ENCODE data around the gene FAM20C. TPM values are rescaled to one million over a fixed set of nuclear protein-coding genes. Genes with fewer than 3 reads are reported as not detected.

Gene FAM20C
- total RNA-seq, 2 experiments from 2014 or later = 1.3 to 1.7 TPM

GRCh38 chr7:165661-166337 is 26.6 kb upstream of the FAM20C start:
- no peak for ATAC-seq (ENCODE audit: poor library complexity)
- Mint-ChIP-seq H3K36me3 (ENCODE audit: low read depth) (no peaks in the 10 kb centered on the region), H3K4me3 (no peak overlapping the region), H3K9me3 (no peaks in the 10 kb centered on the region), H3K27me3 (peaks cover 10% of the 10 kb centered on the region), H3K4me1 (ENCODE audit: low read depth) (no peaks in the 10 kb centered on the region), H3K27ac (no peak overlapping the region)
- no peak for DNase-seq
- POLR2A ChIA-PET = no interaction called here
- Histone ChIP-seq H3K36me3 (ENCODE audit: insufficient read depth, low read length) (no peaks in the 10 kb centered on the region), H3K27ac (ENCODE audit: low read depth in 1 of 2, low read length in 2 of 2) (no peak overlapping the region), H3K4me1 (ENCODE audit: insufficient read depth, low read length) (no peaks in the 10 kb centered on the region), H3K4me3 (ENCODE audit: low read length) (no peak overlapping the region), H3K9me3 (ENCODE audit: control insufficient read depth in 1 of 2, insufficient read depth in 1 of 2, low read length in 2 of 2) (no peaks in the 10 kb centered on the region), H3K27me3 (ENCODE audit: control insufficient read depth in 1 of 2, insufficient read depth in 2 of 2, low read length in 2 of 2) (peaks cover 4 to 7% of the 10 kb centered on the region in 2 experiments)
- no peak for TF ChIP-seq CTCF (IDR thresholded peaks at IDR 0.05)
- intact Hi-C loops (cut with DNase I, micrococcal nuclease) = no loop called here
- CTCF ChIA-PET = no interaction called here

- Histone ChIP-seq H3K27ac (ENCODE audit: low read depth in 1 of 2, low read length in 2 of 2) (no peak overlapping the region), H3K4me1 (ENCODE audit: insufficient read depth, low read length) (no peaks in the 10 kb centered on the region), H3K36me3 (ENCODE audit: insufficient read depth, low read length) (no peaks in the 10 kb centered on the region), H3K4me3 (ENCODE audit: low read length) (no peak overlapping the region), H3K27me3 (ENCODE audit: control insufficient read depth in 1 of 2, insufficient read depth in 2 of 2, low read length in 2 of 2) (peaks cover 4 to 7% of the 10 kb centered on the region in 2 experiments), H3K9me3 (ENCODE audit: control insufficient read depth in 1 of 2, insufficient read depth in 1 of 2, low read length in 2 of 2) (peaks cover 0 to 1% of the 10 kb centered on the region in 2 experiments)
- POLR2A ChIA-PET = no interaction called here
- CTCF ChIA-PET = no interaction called here
- DNase-seq (no peak), ATAC-seq (ENCODE audit: poor library complexity) (no peak)
- H3K9me3 Mint-ChIP-seq = no peaks in the 10 kb centered on the region
- H3K27me3 Mint-ChIP-seq = peaks cover 10% of the 10 kb centered on the region
- H3K4me3 Mint-ChIP-seq = no peak overlapping the region
- no peaks in the 10 kb centered on the region for H3K36me3 Mint-ChIP-seq (ENCODE audit: low read depth)
- H3K4me1 Mint-ChIP-seq (ENCODE audit: low read depth) = no peaks in the 10 kb centered on the region
- H3K27ac Mint-ChIP-seq = no peak overlapping the region
- intact Hi-C loops (cut with DNase I, micrococcal nuclease) = no loop called here
- no peak for TF ChIP-seq CTCF (IDR thresholded peaks at IDR 0.05)
These were observed 25.9 kb upstream of the FAM20C start for GRCh38 chr7:166338-167060.

- H3K36me3 ChIP-seq (ENCODE audit: insufficient read depth, low read length) = no peaks in the 10 kb centered on the region
- Mint-ChIP-seq H3K36me3 (ENCODE audit: low read depth) (no peaks in the 10 kb centered on the region), H3K27ac (no peak overlapping the region), H3K4me3 (no peak overlapping the region), H3K27me3 (peaks cover 14% of the 10 kb centered on the region), H3K4me1 (ENCODE audit: low read depth) (no peaks in the 10 kb centered on the region), H3K9me3 (no peaks in the 10 kb centered on the region)
- intact Hi-C loops (cut with DNase I, micrococcal nuclease) = no loop called here
- peaks cover 0 to 3% of the 10 kb centered on the region in 2 experiments for H3K9me3 ChIP-seq (ENCODE audit: control insufficient read depth in 1 of 2, insufficient read depth in 1 of 2, low read length in 2 of 2)
- ATAC-seq (ENCODE audit: poor library complexity) (no peak), DNase-seq (peak in 1 of 14 experiments; percentile 38)
- no peak for TF ChIP-seq CTCF (IDR thresholded peaks at IDR 0.05)
- H3K4me3 ChIP-seq (ENCODE audit: low read length) = no peak overlapping the region
- H3K27ac ChIP-seq (ENCODE audit: low read depth in 1 of 2, low read length in 2 of 2) = no peak overlapping the region
- H3K27me3 ChIP-seq (ENCODE audit: control insufficient read depth in 1 of 2, insufficient read depth in 2 of 2, low read length in 2 of 2) = peaks cover 4 to 7% of the 10 kb centered on the region in 2 experiments
- ChIA-PET CTCF (no interaction called here), POLR2A (no interaction called here)
- H3K4me1 ChIP-seq (ENCODE audit: insufficient read depth, low read length) = no peaks in the 10 kb centered on the region
These were observed 25.1 kb upstream of the FAM20C start for GRCh38 chr7:167090-167855.

All from CD4-positive, alpha-beta T cell (primary cell).